HCT116 (cell line): ENCODE measurements around the gene SNTG2.

Experiments
- ATF3 ChIP-seq: IDR thresholded peaks from 2 replicates; pipeline ENCODE4 v1.6.1; 2012
- CBX3 ChIP-seq: IDR thresholded peaks from 2 replicates; pipeline ENCODE4 v1.6.1; 2012; ENCODE audit warnings: low read depth
- CTCF ChIP-seq, 3 experiments: fragments of 200-600 bp in 1 of 3; sonication (generic) in 1 of 3; IDR thresholded peaks in 2 of 3; conservative IDR thresholded peaks in 1 of 3; 2 replicates each; pipeline ENCODE4 v1.5.1; 2012 to 2017; ENCODE audit warnings: low read depth in 2 of 3, low read length in 2 of 3, antibody characterized with exemption in 1 of 3, borderline replicate concordance in 1 of 3, control low read depth in 1 of 3, mild to moderate bottlenecking in 1 of 3, mixed read lengths in 1 of 3, mixed run types in 1 of 3, moderate library complexity in 1 of 3; ENCODE audit not compliant: insufficient read depth in 1 of 3
- FOSL1 ChIP-seq: IDR thresholded peaks from 2 replicates; pipeline ENCODE4 v1.6.1; 2012; ENCODE audit warnings: low read depth
- POLR2A ChIP-seq: IDR thresholded peaks from 2 replicates; pipeline ENCODE4 v1.7.0; 2011; ENCODE audit warnings: borderline replicate concordance; ENCODE audit not compliant: insufficient read depth, insufficient read length; ENCODE audit errors: extremely low read depth
- RAD21 ChIP-seq: IDR thresholded peaks from 2 replicates; pipeline ENCODE4 v1.6.1; 2012; ENCODE audit warnings: low read depth, mild to moderate bottlenecking
- SP1 ChIP-seq: IDR thresholded peaks from 2 replicates; pipeline ENCODE4 v1.6.1; 2012; ENCODE audit warnings: low read depth
- TCF7L2 ChIP-seq: IDR thresholded peaks from 2 replicates; pipeline ENCODE4 v1.7.0; 2011; ENCODE audit warnings: borderline replicate concordance, inconsistent platforms; ENCODE audit not compliant: insufficient read depth, insufficient read length; ENCODE audit errors: extremely low read depth
- ZFX ChIP-seq: fragments of 450-650 bp; IDR thresholded peaks from 2 replicates; pipeline ENCODE4 v1.6.1; 2017

GRCh38 chr2:1157107-1157506 is 206.5 kb downstream of the SNTG2 start:
- no peak for TF ChIP-seq POLR2A
- TF ChIP-seq FOSL1: no peak
- TF ChIP-seq RAD21: no peak
- TF ChIP-seq CTCF (IDR thresholded peaks at IDR 0.05 in 2 of 3, conservative IDR thresholded peaks at IDR 0.05 in 1 of 3; ENCODE audit: borderline replicate concordance in 1 of 3, insufficient read depth in 1 of 3, low read depth in 2 of 3, low read length in 2 of 3): no peak
- no peak for TF ChIP-seq ATF3
- TF ChIP-seq TCF7L2: no peak
- TF ChIP-seq CBX3: no peak
- TF ChIP-seq ZFX: no peak
- no peak for TF ChIP-seq SP1
